K562 (cell line): Measurements from ENCODE around the gene AKT1. TPM values are rescaled to one million over a fixed set of nuclear protein-coding genes. Genes with fewer than 3 reads are reported as not detected.

Experiments
- ATAC-seq: fragments of 200-7000 bp; cut with Tn5 transposase; 3 replicates; pipeline ENCODE4 v1.9.1; 2020; ENCODE audit warnings: moderate library complexity
- BruUV-seq: library from RNA; stranded (reverse); fragments of 400-500 nt; replicated peaks from 2 replicates; lab custom pipeline; 2021; lab: Mats Ljungman, UMichigan
- CTCF ChIA-PET: fragments of 300-600 bp; formaldehyde crosslinking; extraction: SDS; loops from one replicate; lab custom pipeline; 2021; ENCODE audit warnings: low intra/inter-chr PET ratio; lab: Yijun Ruan, JAX
- POLR2A ChIA-PET: fragments of 300-600, 350-650 bp; sonication (Branson Sonifier 250); formaldehyde crosslinking; extraction: SDS; loops from one replicate; lab custom pipeline; 2021; ENCODE audit warnings: antibody characterized with exemption, inconsistent platforms; lab: Yijun Ruan, JAX
- DNase-seq, 4 experiments: peaks; one replicate each; pipeline versions ENCODE4 v3.0.0 to v3.0.0-alpha.2; 2011 to 2018; ENCODE audit warnings: low spot score in 3 of 4, mixed read lengths in 3 of 4; ENCODE audit errors: extremely low read depth in 1 of 4
- FAIRE-seq: peaks from 2 replicates; lab custom pipeline; 2011; peaks lifted over from hg19 to GRCh38; lab: Jason Lieb, UNC
- H2AFZ ChIP-seq: 2 replicates; pipeline ENCODE4 v1.6.0; 2011; ENCODE audit warnings: low read depth, low read length, control low read depth, inconsistent platforms
- H3K27ac ChIP-seq: fragments of 200-600 bp; 3 replicates; pipeline ENCODE4 v1.8.0; 2011; ENCODE audit warnings: low read depth, mild to moderate bottlenecking, control low read depth, inconsistent platforms, low read length, moderate library complexity, mixed read lengths; ENCODE audit errors: extremely low read depth
- H3K27me3 ChIP-seq, 2 experiments: fragments of 300-600 bp in 1 of 2; 2 replicates in 1 of 2; 3 replicates in 1 of 2; pipeline versions ENCODE4 v1.6.0 to v1.8.0; 2011; ENCODE audit warnings: inconsistent platforms in 2 of 2, low read length in 2 of 2, mild to moderate bottlenecking in 1 of 2, mixed read lengths in 1 of 2, moderate library complexity in 1 of 2; ENCODE audit not compliant: control insufficient read depth in 2 of 2, insufficient read depth in 2 of 2
- H3K36me3 ChIP-seq: fragments of 300-600 bp; 3 replicates; pipeline ENCODE4 v1.8.0; 2011; ENCODE audit warnings: mild to moderate bottlenecking, low read length, inconsistent platforms; ENCODE audit not compliant: control insufficient read depth, insufficient read depth
- H3K4me1 ChIP-seq, 2 experiments: fragments of 200-600 bp in 1 of 2; replicated peaks in 1 of 2; 2 replicates in 1 of 2; 3 replicates in 1 of 2; pipeline versions ENCODE4 v1.5.1 to v1.8.0; 2011; ENCODE audit warnings: inconsistent platforms in 2 of 2, low read length in 2 of 2, mild to moderate bottlenecking in 1 of 2, mixed read lengths in 1 of 2, moderate library complexity in 1 of 2; ENCODE audit not compliant: control insufficient read depth in 2 of 2, insufficient read depth in 2 of 2
- H3K4me2 ChIP-seq: 2 replicates; pipeline ENCODE4 v1.6.1; 2011; ENCODE audit warnings: low read length, control low read depth, inconsistent platforms, mixed read lengths; ENCODE audit not compliant: insufficient read depth
- H3K4me3 ChIP-seq: fragments of 200-600 bp; sonication (generic), shearing (Covaris generic); 2 replicates; pipeline ENCODE4 v1.5.1; 2016; ENCODE audit warnings: control low read depth, inconsistent platforms
- H3K79me2 ChIP-seq: fragments of 200-600 bp; 3 replicates; pipeline ENCODE4 v1.8.0; 2011; ENCODE audit warnings: low read length, inconsistent platforms; ENCODE audit not compliant: control insufficient read depth, insufficient read depth
- H3K9ac ChIP-seq, 2 experiments: 2 replicates each; pipeline versions ENCODE4 v1.6.0 to v1.6.1; 2011; ENCODE audit warnings: low read depth in 2 of 2, low read length in 2 of 2, control low read depth in 1 of 2, inconsistent platforms in 1 of 2, mild to moderate bottlenecking in 1 of 2, mixed read lengths in 1 of 2; ENCODE audit not compliant: insufficient read depth in 1 of 2
- H3K9me1 ChIP-seq: one replicate; pipeline ENCODE4 v1.6.0; 2011; ENCODE audit warnings: inconsistent platforms, mild to moderate bottlenecking, low read length, moderate library complexity; ENCODE audit not compliant: control insufficient read depth, insufficient read depth
- H3K9me3 ChIP-seq: replicated peaks from 2 replicates; pipeline ENCODE4 v1.5.1; 2011; ENCODE audit warnings: low read depth, low read length, inconsistent platforms; ENCODE audit not compliant: control insufficient read depth, insufficient read depth
- H4K20me1 ChIP-seq: replicated peaks from 2 replicates; pipeline ENCODE4 v1.6.1; 2011; ENCODE audit warnings: low read length, inconsistent platforms, mixed read lengths; ENCODE audit not compliant: control insufficient read depth, insufficient read depth
- ASH1L ChIP-seq: fragments of 450-650 bp; IDR thresholded peaks from 2 replicates; pipeline ENCODE4 v1.6.1; 2018; ENCODE audit warnings: borderline replicate concordance, mild to moderate bottlenecking, low read depth; ENCODE audit not compliant: partially characterized antibody
- EGR1 ChIP-seq: fragments of 450-650 bp; conservative IDR thresholded peaks from 2 replicates; pipeline ENCODE4 v1.6.1; 2017; ENCODE audit warnings: mild to moderate bottlenecking
- NR2F6 ChIP-seq: fragments of 450-650 bp; formaldehyde crosslinking; IDR thresholded peaks from 2 replicates; pipeline ENCODE4 v1.4.0; 2020; ENCODE audit warnings: mild to moderate bottlenecking
- POLR2G ChIP-seq: fragments of 200-400 bp; formaldehyde crosslinking; IDR thresholded peaks from 2 replicates; pipeline ENCODE4 v1.6.1; 2017; ENCODE audit warnings: low read depth, mild to moderate bottlenecking, antibody characterized with exemption, low read length, moderate library complexity
- RBFOX2 ChIP-seq: fragments of 200-400 bp; formaldehyde crosslinking; IDR thresholded peaks from 2 replicates; pipeline ENCODE4 v1.6.1; 2017; ENCODE audit warnings: low read depth, mild to moderate bottlenecking, low read length, moderate library complexity
- RFX1 ChIP-seq: fragments of 450-650 bp; IDR thresholded peaks from 2 replicates; pipeline ENCODE4 v1.6.1; 2016; ENCODE audit warnings: mild to moderate bottlenecking, moderate library complexity
- ZNF561 ChIP-seq: fragments of 450-650 bp; formaldehyde crosslinking; conservative IDR thresholded peaks from 2 replicates; pipeline ENCODE4 v1.4.0; 2020; ENCODE audit warnings: mild to moderate bottlenecking, moderate library complexity
- WGBS: fragments of 100-300 bp; shearing (Covaris generic); methylation state at CpG from one replicate; pipeline ENCODE4 v1.1.6; 2016; ENCODE audit warnings: low coverage, mixed read lengths; ENCODE audit not compliant: insufficient coverage; ENCODE audit errors: missing lambda C conversion rate; 5-methylcytosine and 5-hydroxymethylcytosine counted together
- in situ Hi-C: fragments of 300-500 bp; cut with MboI; formaldehyde crosslinking; loops from 4 replicates; pipeline ENCODE4 v1.15.0; 2018; ENCODE audit warnings: inconsistent platforms, mixed read lengths
- intact Hi-C: fragments of 100-400 bp; cut with micrococcal nuclease; formaldehyde crosslinking; loops from 2 replicates; pipeline ENCODE4 v1.14.2; 2022
- polyA plus RNA-seq, 8 experiments: library from polyadenylated mRNA; depleted of rRNA in 4 of 8; stranded (reverse) in 5 of 8; unstranded in 3 of 8; fragments of >200 nt; fragmentation: Nextera tagmentation in 2 of 8; fragmentation: Illumina TruSeq in 1 of 8; extraction: Ambion mirVana in 2 of 8; extraction: Trizol in 1 of 8; gene quantifications; 2 replicates each; pipeline versions ENCODE4 v1.2.1 to v1.2.3, GENCODE V29; 2011 to 2014; ENCODE audit warnings: inconsistent platforms in 1 of 8, missing spikeins in 1 of 8
- total RNA-seq, 7 experiments: library from RNA; depleted of rRNA in 6 of 7; stranded (reverse); fragments of >200 nt in 6 of 7; fragmentation: Illumina TruSeq in 2 of 7; extraction: Trizol in 2 of 7; gene quantifications; 2 replicates each; pipeline versions ENCODE4 v1.2.1 to v1.2.3, GENCODE V29; 2011 to 2021; ENCODE audit warnings: low replicate concordance in 1 of 7

The AKT1 gene
- total and polyA plus RNA-seq, 9 of the 15 experiments (the other 6 are each of a cell fraction or from before 2014, with no cell fraction given), result 0.49 to 132 (median 75.1) TPM

DNA sequence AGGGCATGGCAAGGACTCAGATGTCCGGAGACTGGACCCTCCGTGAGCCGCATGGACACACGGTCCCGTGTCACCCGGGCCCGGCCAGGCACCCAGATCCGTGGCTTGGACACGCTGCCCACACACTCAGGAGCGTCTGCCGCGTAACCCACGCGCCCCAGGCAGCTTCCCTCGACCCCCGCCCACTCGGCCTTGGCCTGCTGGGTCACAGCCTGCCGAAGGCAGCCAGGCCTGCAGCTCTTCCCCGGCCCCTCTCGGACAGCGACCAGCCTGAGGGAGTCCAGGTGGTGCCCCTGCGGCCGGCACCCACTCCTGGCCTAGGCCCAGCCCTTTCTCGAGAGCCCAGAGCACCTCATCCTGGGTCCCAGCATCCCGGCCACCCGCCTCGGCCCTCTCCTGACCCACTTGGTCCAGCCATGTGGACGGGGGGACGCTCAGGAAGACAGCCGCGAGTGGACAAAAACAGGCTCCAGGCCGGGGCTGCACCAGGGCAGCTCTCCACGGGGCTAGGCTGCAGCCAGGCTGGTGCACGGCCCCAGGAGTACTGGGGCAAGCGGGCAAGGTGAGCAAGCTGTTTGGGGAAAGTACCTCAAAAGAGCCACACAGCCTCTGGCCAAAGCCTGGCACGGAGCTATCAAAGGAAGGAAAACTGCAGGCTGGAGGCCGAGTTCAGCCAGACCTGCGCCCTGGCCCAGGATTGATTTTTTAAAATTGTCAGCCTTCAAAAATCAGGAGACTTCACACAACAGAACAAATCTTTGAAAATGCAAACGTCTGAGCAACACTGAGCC is 6.5 kb downstream of the AKT1 start:
- WGBS, result 87% methylated on average over 11 of the region's 39 CpGs
- no peaks in the 10 kb centered on the region for H3K9me1 ChIP-seq
- no peaks in the 10 kb centered on the region for H3K27me3 ChIP-seq
- no peak overlapping the region for H2AFZ ChIP-seq
- no peak overlapping the region for H3K4me2 ChIP-seq
- peaks cover 41% of the 10 kb centered on the region for H3K79me2 ChIP-seq
- TF ChIP-seq RBFOX2 (peak; percentile 46), ASH1L (no peak), EGR1 (0 out of 2 replicates have a peak, but pooled peaks have one; percentile 25), RFX1 (no peak), ZNF561 (CRISPR knock-in tag) (no peak), POLR2G (peak; percentile 50), NR2F6 (no peak)
- TF ChIP-seq, all 486 proteins: peak for 3
- ATAC-seq, result no peak
- no peak for FAIRE-seq
- H3K4me1 ChIP-seq, result peaks cover 8 to 66% of the 10 kb centered on the region in 2 experiments; a peak in 4 of 5 replicates
- no TSS peak for BruUV-seq
- no peaks in the 10 kb centered on the region for H3K9me3 ChIP-seq
- ChIA-PET POLR2A (interaction anchor here (0.6 to 0.7 kb wide), 3 partner anchors 30 to 205 kb away, joined by 3 read pairs; no protein-coding TSS in a partner anchor), CTCF (no interaction called here)
- H3K36me3 ChIP-seq, result peaks cover 61% of the 10 kb centered on the region; the same call in 1 of the 3 replicates
- H4K20me1 ChIP-seq, result peaks cover 12% of the 10 kb centered on the region; the same call in 1 of the 2 replicates
- H3K27ac ChIP-seq, result no peak overlapping the region
- in situ Hi-C loops (no loop called here), intact Hi-C loops (no loop called here)
- DNase-seq, result no peak
- no peak overlapping the region for H3K4me3 ChIP-seq
- H3K9ac ChIP-seq, result peak overlapping the region in 1 of 2 experiments; percentile 58; a peak in 2 of 4 replicates
